GM23248 (cell line): ENCODE measurements around the gene CARMIL1.

ENCODE experiments used
- EZH2 ChIP-seq: fragments of 200-600 bp; sonication (generic); IDR thresholded peaks from 2 replicates; pipeline ENCODE4 v1.6.1; 2018; ENCODE audit warnings: antibody characterized with exemption, mild to moderate bottlenecking; ENCODE audit not compliant: insufficient read depth, poor library complexity, severe bottlenecking
- EZH2phosphoT487 ChIP-seq: fragments of 200-600 bp; sonication (generic); IDR thresholded peaks from 2 replicates; pipeline ENCODE4 v1.6.1; 2018; ENCODE audit warnings: antibody characterized with exemption, moderate library complexity, mild to moderate bottlenecking, low read depth; ENCODE audit not compliant: insufficient read depth

DNA sequence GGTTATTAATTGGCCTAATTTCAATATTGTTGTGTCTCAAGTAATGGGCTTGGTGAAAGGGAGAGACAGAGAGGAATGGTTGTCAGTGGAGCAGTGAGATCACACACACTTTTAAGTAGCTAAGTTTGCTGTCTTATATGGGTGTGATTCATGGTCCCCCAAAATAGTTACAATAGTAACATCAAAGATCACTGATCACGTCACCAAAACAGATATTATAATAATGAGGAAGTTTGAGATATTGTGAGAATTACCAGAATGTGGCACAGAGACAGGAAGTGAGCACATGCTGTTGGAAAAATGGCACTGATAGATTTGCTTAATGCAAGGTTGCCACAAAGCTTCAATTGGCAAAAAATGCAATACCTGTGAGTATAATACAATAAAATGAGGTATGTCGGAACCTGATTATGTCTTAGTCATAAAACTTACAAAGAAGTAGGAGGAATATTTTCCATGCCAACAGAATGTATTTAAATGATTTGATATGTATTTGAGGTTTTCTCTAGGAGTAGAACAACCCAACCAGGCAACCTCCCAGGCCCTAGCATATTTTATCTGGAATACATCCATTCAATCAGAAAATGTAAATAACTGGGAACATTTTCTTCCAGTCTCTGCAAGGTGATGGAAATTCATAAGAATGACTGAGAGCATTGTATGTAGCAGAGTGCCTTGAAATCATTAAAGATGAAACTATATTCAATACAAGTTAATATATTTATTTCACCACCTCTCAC lies 167.8 kb downstream of the CARMIL1 start:
- TF ChIP-seq EZH2 (no peak), EZH2phosphoT487 (no peak)
